Stimulated activated CD8-positive, alpha-beta memory T cell treated with anti-CD3 and anti-CD28 coated beads, Interleukin-15, amount 100 ng/mL, for 24 hours (primary cell): Measurements from ENCODE around the gene SPIN3.
A peak's percentile ranks its signal among the peaks of the same experiment; 100 is the strongest.
"Not testable (repeated sequence)": the region's sequence is repeated elsewhere in the genome, so short reads cannot be mapped to it uniquely, and the experiment has no call there.

Experiments used
- DNase-seq: peaks from one replicate; pipeline ENCODE4 v3.0.0-alpha.2; 2020; ENCODE audit warnings: low read depth

Gene SPIN3

DNA sequence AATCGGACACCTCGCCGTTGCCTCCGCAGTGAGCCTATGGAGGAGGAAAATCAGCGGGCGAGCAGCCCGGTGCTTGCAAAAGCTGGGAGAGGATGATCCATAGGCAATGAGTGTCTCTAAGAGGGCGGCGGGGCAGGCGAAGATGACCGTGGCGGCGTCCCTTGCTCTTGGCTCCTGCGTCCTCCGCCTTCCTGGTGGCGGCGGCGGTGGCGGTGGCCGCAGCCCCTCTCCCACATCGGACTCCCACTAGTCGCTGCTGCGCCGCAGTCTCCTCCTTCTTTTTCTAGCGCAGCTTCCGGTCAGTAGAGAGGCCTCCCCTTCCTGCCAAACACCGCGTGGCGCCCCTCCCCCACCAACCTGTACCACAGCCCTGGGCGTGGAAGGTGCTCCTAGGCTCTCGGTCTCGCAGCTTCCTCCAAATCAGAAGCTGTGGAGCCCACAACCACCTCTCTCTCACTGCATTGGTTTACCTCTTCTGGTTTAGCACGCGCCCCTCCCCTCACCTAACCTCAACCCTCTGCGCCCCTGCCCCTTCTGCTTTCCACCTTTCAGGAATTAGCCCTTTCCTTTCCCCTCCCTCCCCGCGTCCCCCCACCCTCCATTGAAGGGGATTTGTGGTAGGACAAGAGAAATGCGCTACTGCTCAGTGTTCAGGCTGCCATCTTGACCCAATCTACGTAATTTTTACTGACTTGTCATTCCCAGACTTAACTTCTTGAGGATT is at the start of gene SPIN3:
Gene SPIN3 (minus strand): TSS at position 271 of the 724 bp plus-strand sequence. CDS start 594 bp downstream, outside the sequence.
- peak; percentile 16 for DNase-seq

DNA sequence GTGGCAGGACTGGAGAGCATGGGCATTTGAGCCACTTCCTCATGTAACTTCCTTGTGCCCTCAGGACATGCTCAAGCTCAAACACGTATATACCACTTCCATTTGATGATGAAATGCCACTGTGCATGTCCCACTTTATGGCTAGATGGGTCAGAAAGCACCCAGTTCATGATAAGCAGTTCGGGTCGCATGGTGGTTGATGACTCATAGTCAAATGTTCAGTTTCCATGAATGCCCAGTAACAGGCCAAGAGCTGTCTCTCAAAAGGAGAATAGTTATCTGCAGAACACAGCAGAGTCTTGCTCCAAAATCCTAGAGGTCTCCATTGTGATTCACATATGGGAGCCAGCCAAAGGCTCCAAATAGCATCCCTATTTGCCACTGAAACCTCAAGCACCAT is 48.9 kb upstream of the SPIN3 start:
- no peak for DNase-seq

DNA sequence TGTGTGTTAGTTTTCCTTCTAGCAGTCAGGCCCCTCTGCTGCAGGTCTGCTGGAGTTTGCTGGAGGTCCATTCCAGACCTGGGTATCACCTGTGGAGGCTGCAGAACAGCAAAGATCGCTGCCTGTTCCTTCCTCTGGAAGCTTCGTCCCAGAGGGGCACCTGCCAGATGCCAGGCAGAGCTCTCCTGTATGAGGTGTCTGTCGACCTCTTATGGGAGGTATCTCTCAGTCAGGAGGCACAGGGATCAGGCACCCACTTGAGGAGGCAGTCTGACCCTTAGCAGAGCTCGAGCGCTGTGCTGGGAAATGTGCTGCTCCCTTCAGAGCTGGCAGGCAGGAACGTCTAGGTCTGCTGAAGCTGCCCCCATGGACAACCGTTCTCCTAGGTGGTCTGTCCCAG is 41.9 kb upstream of the SPIN3 start:
- not testable (repeated sequence) for DNase-seq

- no peak for DNase-seq
Observed at GRCh38 chrX:56994375-56995270, 718 bp downstream of the SPIN3 start.

GRCh38 chrX:56987741-56988140 is 7.6 kb downstream of the SPIN3 start:
- DNase-seq: no peak

GRCh38 chrX:56986138-56986537 is 9.2 kb downstream of the SPIN3 start:
- DNase-seq: no peak

GRCh38 chrX:56978172-56978571 is 17.2 kb downstream of the SPIN3 start:
- DNase-seq: no peak

DNA sequence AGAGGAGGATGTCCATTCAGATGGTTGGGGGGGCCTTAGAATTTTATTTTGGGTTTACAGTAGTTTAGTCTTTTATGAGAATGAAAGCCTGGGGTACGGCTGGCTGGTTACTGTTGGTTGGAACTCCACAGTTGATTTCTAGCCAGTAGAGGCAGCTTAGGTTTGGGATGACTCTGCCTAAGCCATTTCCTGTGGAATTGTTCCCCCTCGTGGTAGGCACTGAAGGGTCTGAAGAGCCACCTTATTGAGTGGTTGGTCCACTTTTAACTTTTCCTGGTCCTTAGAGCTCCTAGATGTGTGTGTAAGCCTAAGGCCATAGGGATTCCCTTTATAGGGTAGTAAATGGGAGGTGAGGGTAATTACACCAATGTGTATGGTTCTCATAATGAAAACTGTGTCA is 19.7 kb downstream of the SPIN3 start:
- no peak for DNase-seq

GRCh38 chrX:56974408-56974807 is 20.9 kb downstream of the SPIN3 start:
- DNase-seq: no peak

DNA sequence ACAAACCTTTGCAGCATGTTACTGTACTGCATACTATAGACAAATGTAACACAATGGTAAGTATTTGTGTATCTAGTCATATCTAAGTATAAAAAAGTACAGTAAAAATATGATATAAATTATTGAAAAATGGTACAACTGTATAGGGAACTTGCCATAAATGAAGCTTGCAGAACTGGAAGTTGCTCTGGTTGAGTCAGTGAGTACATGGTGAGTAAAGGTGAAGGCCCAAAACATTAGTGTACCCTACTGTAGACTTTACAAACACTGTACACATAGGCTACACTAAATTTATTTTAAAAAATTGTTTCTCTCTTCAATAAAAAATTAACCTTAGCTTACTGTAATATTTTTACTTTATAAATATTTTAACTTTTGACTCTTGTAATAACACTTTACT is 25.8 kb downstream of the SPIN3 start:
- DNase-seq: no peak

GRCh38 chrX:56968980-56969379 is 26.4 kb downstream of the SPIN3 start:
- no peak for DNase-seq

DNA sequence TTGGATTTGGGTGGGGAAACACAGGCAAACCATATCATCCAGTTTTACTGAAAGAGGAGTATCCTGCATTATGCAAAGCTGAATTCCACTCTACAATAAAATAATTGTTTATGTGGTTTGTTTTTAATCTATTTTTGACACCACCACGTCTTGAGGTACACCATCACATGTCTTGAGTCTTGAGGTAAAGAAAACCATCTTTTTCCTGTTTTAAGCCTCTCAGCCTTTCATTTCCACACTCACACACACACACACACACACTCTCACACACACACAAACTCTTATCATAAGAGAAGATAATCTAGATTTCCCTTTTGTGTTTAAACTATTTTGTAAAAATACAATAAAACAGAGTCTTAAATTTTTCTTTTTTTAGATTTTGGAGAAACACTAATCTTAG is 32.0 kb downstream of the SPIN3 start:
- no peak for DNase-seq

- no peak for DNase-seq
Observed at GRCh38 chrX:56947699-56948098, 47.6 kb downstream of the SPIN3 start.

DNA sequence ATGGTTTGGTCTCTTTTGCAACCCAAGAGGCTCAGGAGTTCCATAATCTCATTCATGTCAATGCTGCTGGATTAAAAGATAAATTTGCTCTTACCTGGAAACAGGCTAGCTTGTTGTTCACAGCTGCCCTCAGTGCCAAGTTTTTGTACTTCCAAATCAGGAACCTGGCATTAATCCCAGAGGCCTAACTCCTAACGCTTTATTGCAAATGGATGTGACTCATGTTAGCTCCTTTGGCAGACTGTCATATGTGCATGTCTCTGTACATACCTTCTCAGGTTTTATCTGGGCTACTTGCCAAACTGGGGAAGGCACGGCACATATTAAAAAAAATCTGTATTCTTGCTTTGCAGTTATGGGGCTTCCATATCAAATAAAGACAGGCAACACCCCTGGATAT is 49.1 kb downstream of the SPIN3 start:
- DNase-seq: not testable (repeated sequence)

DNA sequence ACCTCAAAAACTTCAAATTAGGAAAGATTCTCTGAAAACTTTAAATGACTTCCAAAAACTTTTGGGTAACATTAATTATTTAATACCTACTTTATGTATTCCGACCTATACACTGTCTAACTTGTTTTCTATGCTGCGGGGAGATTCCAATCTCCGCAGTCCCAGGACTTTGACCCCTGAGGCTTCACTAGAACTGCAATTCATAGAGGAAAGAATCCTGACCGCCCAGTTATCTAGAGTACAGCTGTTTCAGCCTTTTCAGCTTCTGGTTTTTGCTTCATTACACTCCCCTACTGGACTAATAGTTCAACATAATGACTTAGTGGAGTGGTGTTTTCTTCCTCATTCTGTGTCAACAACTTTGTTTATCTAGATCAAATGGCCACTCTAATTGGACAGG is 50.1 kb downstream of the SPIN3 start:
- not testable (repeated sequence) for DNase-seq

DNA sequence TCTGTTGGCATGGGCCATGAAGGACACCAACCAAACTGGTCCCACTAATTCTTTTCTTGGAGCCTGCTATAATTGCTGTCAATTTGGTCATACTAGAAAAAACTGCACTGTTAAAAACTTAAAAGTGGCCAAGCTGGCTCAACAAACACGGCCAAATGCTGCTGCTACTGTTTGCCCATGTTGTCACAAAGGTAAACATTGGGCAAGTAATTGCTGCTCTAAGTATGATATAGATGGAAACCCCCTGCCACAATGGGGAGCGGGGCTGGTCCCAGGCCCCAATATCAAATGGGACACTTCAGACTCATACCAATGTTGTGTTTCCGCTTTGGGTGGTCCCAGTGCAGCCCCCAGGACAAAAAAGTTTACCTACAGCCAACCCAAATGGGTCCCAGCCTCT is 52.1 kb downstream of the SPIN3 start:
- no peak for DNase-seq
